Fibroblast of peridontal ligament (primary cell): ENCODE data around the gene TTL.
A peak's percentile ranks its signal among the peaks of the same experiment; 100 is the strongest.
"Not testable (repeated sequence)": the region's sequence is repeated elsewhere in the genome, so short reads cannot be mapped to it uniquely, and the experiment has no call there.

Source experiments
- DNase-seq: peaks from one replicate; pipeline ENCODE4 v3.0.0-alpha.2; 2010; ENCODE audit errors: extremely low read depth

The TTL gene

GRCh38 chr2:112520234-112520783 is 38.4 kb downstream of the TTL start:
- no peak for DNase-seq

GRCh38 chr2:112523291-112523777 is 41.4 kb downstream of the TTL start:
- no peak for DNase-seq

- DNase-seq = not testable (repeated sequence)
Measured at GRCh38 chr2:112524276-112524675, 42.3 kb downstream of the TTL start.

- DNase-seq = no peak
Measured at GRCh38 chr2:112528541-112528940, 46.6 kb downstream of the TTL start.

- DNase-seq = no peak
Measured at GRCh38 chr2:112529757-112530156, 47.8 kb downstream of the TTL start.

GRCh38 chr2:112530728-112531127 is 48.8 kb downstream of the TTL start:
- no peak for DNase-seq

GRCh38 chr2:112534826-112535225 is 52.9 kb downstream of the TTL start:
- no peak for DNase-seq

GRCh38 chr2:112536665-112537064 is 54.7 kb downstream of the TTL start:
- not testable (repeated sequence) for DNase-seq

- DNase-seq = no peak
Measured at GRCh38 chr2:112539306-112539705, 57.4 kb downstream of the TTL start.

GRCh38 chr2:112540906-112541305 is 59.0 kb downstream of the TTL start:
- DNase-seq = no peak

GRCh38 chr2:112541315-112542122 is 59.6 kb downstream of the TTL start:
- no peak for DNase-seq

- peak; percentile 73 for DNase-seq
Measured at GRCh38 chr2:112542123-112542983, 60.4 kb downstream of the TTL start, which contains the start of gene POLR1B. Gene POLR1B, plus strand, starts transcription at chr2:112542465. Its CDS starts 30 bp downstream, at chr2:112542495.

GRCh38 chr2:112542984-112543661 is 61.2 kb downstream of the TTL start:
- peak; percentile 26 for DNase-seq

- DNase-seq = peak; percentile 69
Measured at GRCh38 chr2:112547333-112547732, 65.4 kb downstream of the TTL start.

- DNase-seq = no peak
Measured at GRCh38 chr2:112548980-112549379, 67.0 kb downstream of the TTL start.

- DNase-seq = no peak
Measured at GRCh38 chr2:112566104-112566503, 84.1 kb downstream of the TTL start.

GRCh38 chr2:112566508-112566907 is 84.6 kb downstream of the TTL start:
- DNase-seq = not testable (repeated sequence)

GRCh38 chr2:112572005-112572404 is 90.0 kb downstream of the TTL start:
- no peak for DNase-seq

GRCh38 chr2:112577756-112578155 is 95.8 kb downstream of the TTL start:
- peak; percentile 68 for DNase-seq

GRCh38 chr2:112579241-112579640 is 97.3 kb downstream of the TTL start:
- peak; percentile 99 for DNase-seq

- DNase-seq = no peak
Measured at GRCh38 chr2:112580084-112580483, 98.1 kb downstream of the TTL start.

GRCh38 chr2:112582314-112582746 is 100.4 kb downstream of the TTL start:
- peak; percentile 82 for DNase-seq
